ENCODE measurements around the gene RSPH6A.

RSPH6A gene

DNA sequence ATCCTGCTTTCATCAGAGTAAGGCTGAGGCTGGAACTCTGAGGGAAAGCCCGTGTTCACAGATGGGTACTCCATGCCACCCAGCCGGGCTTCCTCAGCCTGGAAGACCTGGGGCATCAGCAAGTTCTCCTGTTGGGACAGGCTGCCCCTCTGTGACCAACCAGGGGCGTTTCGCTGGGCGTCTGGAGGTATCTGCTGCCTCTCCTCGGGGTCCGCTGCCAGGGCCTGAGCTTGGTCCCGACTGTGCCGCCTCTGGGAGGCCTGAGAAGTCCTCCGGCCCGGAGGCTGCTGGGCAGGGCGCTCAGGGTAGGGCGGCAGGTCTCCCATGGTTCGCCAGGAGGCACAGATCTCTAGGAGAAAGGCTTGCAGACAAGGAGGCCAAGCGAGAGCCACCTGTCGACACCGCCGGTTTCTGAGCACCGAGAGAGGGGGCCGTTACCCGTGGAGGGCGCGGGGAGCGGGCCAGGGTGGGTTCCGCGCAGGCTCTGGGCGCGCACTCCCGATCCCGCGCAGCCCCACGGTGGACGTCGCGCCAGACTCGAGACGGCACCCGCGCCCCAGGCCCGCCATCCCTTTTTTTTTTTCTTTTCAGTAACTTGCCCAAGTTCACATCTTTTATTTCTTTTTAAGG lies at the start of gene RSPH6A:
TSS of gene RSPH6A (minus strand) at position 458 of the 630 bp plus-strand sequence. CDS start at position 326, 132 bp downstream.
- no peak for DNase-seq (ENCODE audit: low read depth in 2 of 2)

GRCh38 chr19:45864629-45865082 lies 49.5 kb upstream of the RSPH6A start:
- no peak for DNase-seq (ENCODE audit: low read depth in 2 of 2)

DNA sequence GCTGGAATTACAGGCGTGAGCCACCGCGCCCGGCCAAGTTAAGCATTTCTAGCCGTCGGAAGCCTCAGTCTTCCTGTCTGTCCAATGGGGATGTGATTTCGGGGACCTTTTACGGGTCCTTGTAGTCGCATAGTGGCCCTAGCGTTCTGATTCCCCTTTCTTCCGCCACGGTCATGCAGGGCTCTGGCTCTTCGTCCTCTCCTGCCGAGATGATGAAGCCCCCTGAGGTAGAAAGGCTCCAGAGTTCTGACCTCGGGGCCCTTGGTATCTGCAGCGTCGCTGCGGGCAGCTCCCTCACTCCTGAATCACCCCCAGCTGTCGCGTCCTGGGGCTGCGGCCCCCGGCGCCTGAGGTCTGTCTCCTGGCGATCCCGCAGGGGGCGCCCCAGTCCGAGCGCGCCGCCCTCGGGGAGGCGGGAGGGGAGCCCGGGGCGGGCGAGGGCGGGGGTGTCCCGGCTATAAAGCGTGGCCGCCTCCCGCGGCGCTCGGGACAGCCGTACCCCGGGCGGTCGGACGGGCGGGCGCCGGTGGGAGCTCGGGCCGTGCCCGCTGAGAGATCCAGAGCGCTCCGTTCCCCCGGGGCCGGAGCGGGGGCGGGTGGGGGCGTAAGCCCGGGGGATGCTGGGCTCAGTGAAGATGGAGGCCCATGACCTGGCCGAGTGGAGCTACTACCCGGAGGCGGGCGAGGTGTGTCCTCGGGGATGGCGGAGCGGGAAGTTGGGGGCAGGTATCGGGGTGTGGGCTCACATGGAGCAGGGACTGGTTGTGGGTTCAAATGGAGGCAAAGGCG lies 48.9 kb upstream of the RSPH6A start, which contains the start of gene FOXA3:
TSS of gene FOXA3 (plus strand) at position 487 of the 789 bp plus-strand sequence. CDS start at position 618, 131 bp downstream.
- DNase-seq (ENCODE audit: low read depth in 2 of 2): peak in 1 of 2 donors; percentile 21

- no peak for DNase-seq (ENCODE audit: low read depth in 2 of 2)
These were observed 48.3 kb upstream of the RSPH6A start for GRCh38 chr19:45863335-45863839.

DNA sequence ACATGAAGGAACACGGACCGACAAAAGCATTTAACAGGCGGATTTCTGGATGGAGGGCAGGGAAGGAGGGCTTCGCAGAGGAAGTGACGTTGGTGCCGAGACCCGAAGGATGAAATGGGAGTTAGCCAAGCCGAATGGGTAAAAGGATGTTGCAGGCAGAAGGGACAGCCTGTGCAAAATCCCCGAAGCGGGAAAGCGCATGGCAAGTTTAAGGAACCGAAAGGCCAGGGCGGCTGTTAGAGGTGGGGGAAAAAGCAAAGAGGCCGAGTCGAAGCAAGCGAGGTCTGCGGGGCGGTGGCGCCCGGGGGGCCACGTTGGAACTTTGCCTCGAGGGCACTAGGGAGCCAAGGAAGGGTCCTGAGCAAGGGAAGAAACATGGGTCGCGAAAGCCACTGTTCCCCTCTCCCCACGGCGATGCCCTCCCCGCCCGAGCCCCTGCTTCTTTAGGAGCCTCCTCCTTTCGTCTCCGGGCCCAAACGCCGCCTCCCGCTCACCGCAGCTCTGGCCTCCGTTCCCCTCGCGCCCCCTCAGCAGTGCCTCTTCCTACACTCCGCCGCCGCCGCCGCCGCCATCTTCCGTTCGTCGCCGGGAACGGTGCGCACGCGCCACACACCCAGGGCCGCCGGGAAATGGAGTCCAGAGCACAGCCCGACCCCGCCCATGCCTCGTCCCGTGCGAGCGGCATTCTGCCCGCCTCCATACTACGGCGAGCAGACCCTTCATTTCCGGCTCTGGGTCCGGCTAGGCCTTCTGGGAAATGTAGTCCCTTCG lies 47.6 kb upstream of the RSPH6A start, which contains the start of gene SYMPK:
TSS of gene SYMPK (minus strand) at position 584 of the 771 bp plus-strand sequence. CDS start 8,652 bp downstream, outside the sequence.
- peak; percentile 91 to 96 for DNase-seq (ENCODE audit: low read depth in 2 of 2)

- DNase-seq (ENCODE audit: low read depth in 2 of 2): no peak
These were observed 47.1 kb upstream of the RSPH6A start for GRCh38 chr19:45862271-45862563.

- DNase-seq (ENCODE audit: low read depth in 2 of 2): no peak
These were observed 45.5 kb upstream of the RSPH6A start for GRCh38 chr19:45860359-45861259.

- DNase-seq (ENCODE audit: low read depth in 2 of 2): no peak
These were observed 39.2 kb upstream of the RSPH6A start for GRCh38 chr19:45854167-45854778.

DNA sequence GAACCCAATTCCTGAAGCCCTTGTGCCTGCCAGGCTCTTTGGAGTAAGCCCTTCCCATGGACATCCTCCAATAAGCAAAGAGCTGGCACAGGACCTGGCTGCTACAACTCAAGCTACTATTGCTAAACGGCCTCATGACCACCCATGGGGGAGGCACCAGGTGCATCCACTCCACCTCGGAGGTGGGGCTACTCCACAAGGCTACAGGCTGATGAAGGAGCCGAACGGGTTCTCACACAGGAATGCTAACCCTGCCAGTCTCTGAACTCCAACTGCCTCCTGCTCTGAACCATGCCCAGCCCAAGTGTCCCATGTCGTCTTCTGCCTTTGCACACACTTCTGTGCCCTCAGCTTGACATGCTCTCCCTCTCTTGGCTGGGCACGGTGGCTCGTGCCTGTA lies 37.9 kb upstream of the RSPH6A start:
- DNase-seq (ENCODE audit: low read depth in 2 of 2): no peak

DNA sequence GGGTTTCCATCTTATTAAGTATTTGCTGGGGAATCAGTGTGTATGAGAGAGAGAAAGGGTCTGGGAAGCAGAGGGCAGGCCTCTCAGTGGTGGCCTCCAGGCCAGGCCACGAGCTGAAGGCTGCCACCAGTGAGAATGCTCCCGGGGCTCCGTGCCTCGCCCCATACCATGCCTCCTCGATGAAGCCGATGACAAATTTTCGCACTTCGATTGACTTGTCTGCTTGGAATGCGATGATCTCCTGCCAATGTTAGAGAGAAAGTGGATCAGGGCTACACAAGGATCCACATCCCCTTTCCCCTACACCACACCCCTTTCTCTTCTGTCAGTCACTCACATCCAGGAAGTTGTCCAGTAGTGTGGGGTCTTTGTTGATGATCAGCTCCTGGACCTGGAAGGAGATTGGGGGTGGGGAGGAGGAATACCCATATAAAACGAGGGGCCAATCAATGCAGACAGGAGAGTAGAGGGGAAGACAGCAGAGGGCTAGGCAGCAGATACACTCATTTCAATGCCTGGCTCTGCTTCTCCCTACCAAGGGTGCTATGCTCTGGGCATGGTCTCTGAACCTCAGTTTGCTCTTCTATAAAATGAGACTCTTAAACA lies 37.1 kb upstream of the RSPH6A start:
- DNase-seq (ENCODE audit: low read depth in 2 of 2): no peak

GRCh38 chr19:45848922-45849321 lies 33.8 kb upstream of the RSPH6A start:
- no peak for DNase-seq (ENCODE audit: low read depth in 2 of 2)

GRCh38 chr19:45847663-45848062 lies 32.6 kb upstream of the RSPH6A start:
- DNase-seq (ENCODE audit: low read depth in 2 of 2): no peak

GRCh38 chr19:45842198-45842597 lies 27.1 kb upstream of the RSPH6A start:
- DNase-seq (ENCODE audit: low read depth in 2 of 2): no peak

DNA sequence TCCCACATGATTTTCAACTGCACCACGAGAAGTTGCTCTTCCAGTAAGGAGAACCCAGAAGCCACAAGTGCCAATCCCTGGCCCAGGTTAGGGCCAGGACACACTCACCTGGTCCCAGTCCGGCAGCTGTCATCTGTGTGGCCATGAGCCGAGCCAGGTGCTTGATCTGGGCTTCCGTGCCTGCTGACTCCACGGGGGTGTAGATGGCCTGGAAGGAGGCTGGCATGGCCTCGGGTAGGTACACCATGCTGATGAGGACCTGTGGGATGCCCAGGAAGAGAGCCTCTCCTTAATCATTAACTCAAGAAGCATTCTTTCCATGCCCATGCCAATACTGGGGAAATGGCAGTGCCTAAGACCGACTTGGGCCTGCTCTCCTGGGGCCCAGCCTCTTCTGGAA lies 19.9 kb upstream of the RSPH6A start:
- no peak for DNase-seq (ENCODE audit: low read depth in 2 of 2)

GRCh38 chr19:45828945-45829344 lies 13.8 kb upstream of the RSPH6A start:
- DNase-seq (ENCODE audit: low read depth in 2 of 2): no peak

DNA sequence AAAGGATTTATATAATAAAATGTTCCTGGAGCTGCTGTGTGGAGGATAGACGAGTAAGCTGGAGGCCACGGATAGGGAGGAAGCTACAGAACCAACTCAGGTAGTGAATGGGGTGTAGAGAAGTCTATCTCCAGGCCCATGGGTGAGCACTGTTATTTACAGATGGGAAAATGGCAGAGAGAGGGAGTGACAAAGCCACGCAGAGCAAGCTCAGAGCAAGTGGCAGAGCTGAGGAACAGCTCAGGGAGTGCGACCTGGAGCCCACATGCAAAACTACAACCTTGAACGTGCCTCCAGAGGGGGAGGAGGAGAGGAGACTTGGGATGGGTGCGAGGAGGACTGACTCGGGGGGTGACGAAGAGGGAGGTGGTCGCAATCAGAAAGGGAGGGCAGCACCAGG lies 13.4 kb upstream of the RSPH6A start:
- no peak for DNase-seq (ENCODE audit: low read depth in 2 of 2)

- no peak for DNase-seq (ENCODE audit: low read depth in 2 of 2)
These were observed 12.5 kb upstream of the RSPH6A start for GRCh38 chr19:45827459-45828093.

DNA sequence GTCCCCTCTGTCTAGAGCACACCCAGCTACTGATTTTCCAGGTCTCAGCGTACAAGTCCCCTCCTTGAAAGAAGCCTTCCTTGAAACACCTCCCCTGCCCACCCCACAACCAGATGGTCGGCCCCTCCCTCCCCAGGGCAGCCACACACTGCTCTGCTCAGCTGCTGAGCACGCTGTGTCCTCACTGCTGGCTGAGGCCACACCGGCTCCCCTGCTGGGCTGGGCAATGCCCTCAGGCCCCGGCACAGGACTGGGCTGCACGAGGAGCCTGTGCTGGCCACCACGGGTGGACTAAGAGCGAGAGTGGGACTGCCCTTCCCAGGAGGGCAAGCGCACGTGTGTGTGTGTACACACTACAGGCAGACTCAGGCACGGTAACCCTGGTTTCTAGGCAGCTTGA lies 11.8 kb upstream of the RSPH6A start:
- DNase-seq (ENCODE audit: low read depth in 2 of 2): no peak
